Aorta (tissue), 5 donors: ENCODE measurements around the gene C17orf75. TPM values are rescaled to one million over a fixed set of nuclear protein-coding genes. Genes with fewer than 3 reads are reported as not detected.

Experiments
- ATAC-seq: fragments of 200-7000 bp; cut with Tn5 transposase; one replicate; pipeline ENCODE4 v1.9.1; 2022; ENCODE audit warnings: moderate library complexity; ENCODE audit not compliant: low FRiP score
- DNase-seq, 2 donors: peaks; one replicate each; pipeline ENCODE4 v3.0.0-alpha.2; 2020
- H3K27ac ChIP-seq, 2 donors: one replicate each; pipeline ENCODE4 v1.5.1; 2013; ENCODE audit warnings: low read length in 2 of 2, mild to moderate bottlenecking in 2 of 2, moderate library complexity in 2 of 2, control low read depth in 1 of 2, inconsistent platforms in 1 of 2, low read depth in 1 of 2
- H3K27me3 ChIP-seq, 2 donors: one replicate each; pipeline ENCODE4 v1.6.1; 2013; ENCODE audit warnings: control low read depth in 1 of 2, low read length in 1 of 2, mild to moderate bottlenecking in 1 of 2, moderate library complexity in 1 of 2; ENCODE audit not compliant: insufficient read depth in 2 of 2, control insufficient read depth in 1 of 2
- H3K36me3 ChIP-seq, 2 donors: one replicate each; pipeline ENCODE4 v1.6.1; 2013; ENCODE audit warnings: control low read depth in 1 of 2, low read length in 1 of 2, mild to moderate bottlenecking in 1 of 2; ENCODE audit not compliant: insufficient read depth in 2 of 2, control insufficient read depth in 1 of 2
- H3K4me1 ChIP-seq, 2 donors: one replicate each; pipeline ENCODE4 v1.6.1; 2013; ENCODE audit warnings: low read length in 2 of 2, control low read depth in 1 of 2, mild to moderate bottlenecking in 1 of 2, moderate library complexity in 1 of 2; ENCODE audit not compliant: insufficient read depth in 2 of 2, control insufficient read depth in 1 of 2
- H3K4me3 ChIP-seq, 2 donors: one replicate each; pipeline ENCODE4 v1.5.1; 2013; ENCODE audit warnings: low read length in 2 of 2, control low read depth in 1 of 2, mild to moderate bottlenecking in 1 of 2
- H3K9me3 ChIP-seq: one replicate; pipeline ENCODE4 v1.6.1; 2013; ENCODE audit warnings: mild to moderate bottlenecking, low read length; ENCODE audit not compliant: control insufficient read depth
- WGBS, 2 donors: extraction: QIAGEN DNeasy Blood & Tissue Kit; methylation state at CpG; one replicate each; pipeline ENCODE4 v1.1.7; 2013; 5-methylcytosine and 5-hydroxymethylcytosine counted together
- intact Hi-C, 2 donors: fragments of 100-400 bp; cut with DNase I; formaldehyde crosslinking; loops; one replicate each; pipeline versions ENCODE4 v1.14.2 to v1.15.0; 2022
- polyA plus RNA-seq, 2 donors: library from polyadenylated mRNA; stranded (reverse); fragments of 200-250 nt; gene quantifications; one replicate each; pipeline ENCODE4 v1.2.3, GENCODE V29; 2013
- total RNA-seq, 2 donors: library from RNA; stranded (reverse); fragmentation: NEBNext Ultra II Directional; extraction: Animal tissue kit (Norgen Biotek cat#: 25700); gene quantifications; one replicate each; pipeline ENCODE4 v1.2.1, GENCODE V29; 2021
- donor health status: healthy with polysubstance abuse.
- donor health status: Bipolar disorder and iron deficiency.
- donor health status: DM: no; HTN: no; CAD: no.
- donor health status: DM: no; HTN: no; CAD: no.
- donor health status: DM: yes; HTN: yes; CAD: no.

Gene C17orf75
- total and polyA plus RNA-seq, 4 donors = 9.1 to 16.2 (median 11.3) TPM

DNA sequence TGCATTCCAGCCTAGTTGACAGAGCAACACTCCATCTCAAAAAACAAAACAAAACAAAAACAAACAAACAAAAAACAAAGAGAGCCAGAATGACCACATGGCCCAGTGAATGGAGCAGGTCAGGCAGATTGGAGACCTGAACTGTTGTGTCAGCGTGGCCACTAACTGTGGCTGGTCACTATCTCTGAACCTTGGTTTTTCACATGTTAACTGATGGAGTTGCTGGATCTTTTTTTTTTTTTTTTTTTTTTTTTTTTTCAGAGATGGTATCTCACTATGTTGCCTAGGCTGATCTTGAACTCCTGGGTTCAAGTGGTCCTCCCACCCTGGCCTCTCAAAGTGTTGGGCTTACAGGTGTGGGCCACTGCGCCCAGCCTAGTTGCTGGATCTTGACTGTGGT is 44.5 kb downstream of the C17orf75 start:
- no peak overlapping the region for H3K4me3 ChIP-seq
- DNase-seq = no peak
- WGBS, 2 donors = 93 to 97% methylated on average over 2 of the region's 2 CpGs
- no peaks in the 10 kb centered on the region for H3K27me3 ChIP-seq
- no peaks in the 10 kb centered on the region for H3K36me3 ChIP-seq
- intact Hi-C loops = no loop called here
- no peaks in the 10 kb centered on the region for H3K9me3 ChIP-seq
- no peaks in the 10 kb centered on the region for H3K4me1 ChIP-seq
- ATAC-seq = no peak
- H3K27ac ChIP-seq = no peak overlapping the region

GRCh38 chr17:32292094-32292493 is 49.9 kb downstream of the C17orf75 start:
- Histone ChIP-seq H3K27me3 (no peaks in the 10 kb centered on the region), H3K36me3 (no peaks in the 10 kb centered on the region), H3K27ac (no peak overlapping the region), H3K4me1 (no peaks in the 10 kb centered on the region), H3K9me3 (no peaks in the 10 kb centered on the region), H3K4me3 (no peak overlapping the region)
- DNase-seq = no peak
- ATAC-seq = no peak
- intact Hi-C loops = no loop called here
- WGBS, 2 donors = 39 to 48% methylated on average over 4 of the region's 4 CpGs

- intact Hi-C loops = no loop called here
- Histone ChIP-seq H3K9me3 (no peaks in the 10 kb centered on the region), H3K4me3 (no peak overlapping the region), H3K4me1 (no peaks in the 10 kb centered on the region), H3K27me3 (no peaks in the 10 kb centered on the region), H3K27ac (no peak overlapping the region), H3K36me3 (no peaks in the 10 kb centered on the region)
- ATAC-seq (no peak), DNase-seq (no peak)
- 76 to 77% methylated on average over 9 of the region's 9 CpGs for WGBS, 2 donors
These were observed 52.4 kb downstream of the C17orf75 start for GRCh38 chr17:32289471-32290070.

GRCh38 chr17:32288615-32289014 is 53.4 kb downstream of the C17orf75 start:
- no peaks in the 10 kb centered on the region for H3K27me3 ChIP-seq
- H3K9me3 ChIP-seq = no peaks in the 10 kb centered on the region
- 85% methylated on average over 11 of the region's 11 CpGs for WGBS, 2 donors
- H3K27ac ChIP-seq = no peak overlapping the region
- no peak overlapping the region for H3K4me3 ChIP-seq
- H3K4me1 ChIP-seq = no peaks in the 10 kb centered on the region
- DNase-seq (no peak), ATAC-seq (no peak)
- no peaks in the 10 kb centered on the region for H3K36me3 ChIP-seq
- intact Hi-C loops = no loop called here

DNA sequence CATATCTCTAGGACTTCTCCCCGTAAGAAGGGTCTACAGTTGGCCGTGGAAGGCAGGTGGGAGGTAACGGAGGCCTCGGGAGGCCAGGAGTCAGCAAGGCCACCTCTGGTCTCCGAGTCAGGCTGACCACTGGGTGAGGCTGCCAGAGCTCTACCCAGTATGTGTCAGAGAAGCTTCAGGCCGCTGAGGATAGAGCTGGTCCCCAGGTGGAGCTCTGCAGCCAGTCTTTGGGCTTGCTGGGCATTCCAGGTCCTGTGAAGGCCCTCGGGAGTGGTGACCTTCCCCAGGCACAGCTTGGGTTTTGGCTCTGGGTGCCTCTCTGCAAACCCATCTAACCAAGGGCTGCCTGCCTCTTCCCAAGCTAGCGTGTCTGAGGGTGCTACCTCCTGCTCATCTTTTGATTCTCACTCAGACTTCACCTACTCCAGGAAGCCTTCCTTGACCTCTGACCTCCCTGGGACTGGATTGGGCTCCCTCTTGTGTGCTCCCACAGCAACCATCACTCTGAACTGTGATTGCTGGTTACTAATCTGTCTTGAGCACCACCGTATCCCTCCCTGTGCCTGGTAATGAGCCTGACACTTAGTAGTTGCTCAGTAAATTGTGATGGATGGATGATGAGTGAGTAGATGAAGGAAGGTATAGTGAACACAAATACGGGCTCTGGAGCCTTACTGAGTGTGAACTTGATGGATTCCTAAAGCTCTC is 54.0 kb downstream of the C17orf75 start:
- ATAC-seq = no peak
- H3K4me3 ChIP-seq = no peak overlapping the region
- no peak overlapping the region for H3K27ac ChIP-seq
- no peak for DNase-seq
- no peaks in the 10 kb centered on the region for H3K9me3 ChIP-seq
- no peaks in the 10 kb centered on the region for H3K36me3 ChIP-seq
- intact Hi-C loops = no loop called here
- 91 to 94% methylated on average over 10 of the region's 10 CpGs for WGBS, 2 donors
- H3K4me1 ChIP-seq = no peaks in the 10 kb centered on the region
- no peaks in the 10 kb centered on the region for H3K27me3 ChIP-seq

DNA sequence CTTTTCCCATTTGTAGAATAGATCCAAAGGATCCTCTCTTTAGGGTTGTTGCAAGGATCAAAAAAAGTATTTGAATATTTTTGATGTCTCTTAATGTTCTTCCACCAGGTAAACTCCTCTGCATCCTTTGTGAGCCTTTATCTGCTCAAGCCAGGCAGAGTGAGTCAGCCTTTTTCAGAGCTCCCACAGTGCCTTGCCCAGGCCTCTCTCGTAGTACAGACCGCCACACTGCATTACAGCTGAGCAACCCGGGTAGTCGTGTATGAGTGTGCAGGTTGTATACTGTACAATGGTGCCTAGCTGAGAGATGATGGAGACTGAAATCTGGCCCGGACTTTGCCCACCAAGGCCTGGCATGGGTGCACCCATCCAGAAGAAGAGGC is 55.5 kb downstream of the C17orf75 start:
- H3K4me1 ChIP-seq = no peaks in the 10 kb centered on the region
- intact Hi-C loops = no loop called here
- no peak for DNase-seq
- WGBS, 2 donors = 88 to 91% methylated on average over 5 of the region's 5 CpGs
- ATAC-seq = no peak
- no peaks in the 10 kb centered on the region for H3K36me3 ChIP-seq
- H3K27ac ChIP-seq = no peak overlapping the region
- no peak overlapping the region for H3K4me3 ChIP-seq
- no peaks in the 10 kb centered on the region for H3K27me3 ChIP-seq
- H3K9me3 ChIP-seq = no peaks in the 10 kb centered on the region

- Histone ChIP-seq H3K36me3 (no peaks in the 10 kb centered on the region), H3K27ac (no peak overlapping the region), H3K4me1 (no peaks in the 10 kb centered on the region), H3K9me3 (no peaks in the 10 kb centered on the region), H3K4me3 (no peak overlapping the region), H3K27me3 (no peaks in the 10 kb centered on the region)
- intact Hi-C loops = no loop called here
- 72 to 79% methylated on average over 9 of the region's 9 CpGs for WGBS, 2 donors
- ATAC-seq (no peak), DNase-seq (no peak)
These were observed 56.0 kb downstream of the C17orf75 start for GRCh38 chr17:32285746-32286517.

- no peak for DNase-seq
- intact Hi-C loops = no loop called here
- Histone ChIP-seq H3K4me3 (no peak overlapping the region), H3K4me1 (no peaks in the 10 kb centered on the region), H3K27ac (no peak overlapping the region), H3K27me3 (no peaks in the 10 kb centered on the region), H3K9me3 (no peaks in the 10 kb centered on the region), H3K36me3 (no peaks in the 10 kb centered on the region)
- ATAC-seq = no peak
- WGBS, 2 donors = 91 to 92% methylated on average over 8 of the region's 8 CpGs
These were observed 56.7 kb downstream of the C17orf75 start for GRCh38 chr17:32285306-32285705.
